Measurements from ENCODE around the gene AGO3.

DNA sequence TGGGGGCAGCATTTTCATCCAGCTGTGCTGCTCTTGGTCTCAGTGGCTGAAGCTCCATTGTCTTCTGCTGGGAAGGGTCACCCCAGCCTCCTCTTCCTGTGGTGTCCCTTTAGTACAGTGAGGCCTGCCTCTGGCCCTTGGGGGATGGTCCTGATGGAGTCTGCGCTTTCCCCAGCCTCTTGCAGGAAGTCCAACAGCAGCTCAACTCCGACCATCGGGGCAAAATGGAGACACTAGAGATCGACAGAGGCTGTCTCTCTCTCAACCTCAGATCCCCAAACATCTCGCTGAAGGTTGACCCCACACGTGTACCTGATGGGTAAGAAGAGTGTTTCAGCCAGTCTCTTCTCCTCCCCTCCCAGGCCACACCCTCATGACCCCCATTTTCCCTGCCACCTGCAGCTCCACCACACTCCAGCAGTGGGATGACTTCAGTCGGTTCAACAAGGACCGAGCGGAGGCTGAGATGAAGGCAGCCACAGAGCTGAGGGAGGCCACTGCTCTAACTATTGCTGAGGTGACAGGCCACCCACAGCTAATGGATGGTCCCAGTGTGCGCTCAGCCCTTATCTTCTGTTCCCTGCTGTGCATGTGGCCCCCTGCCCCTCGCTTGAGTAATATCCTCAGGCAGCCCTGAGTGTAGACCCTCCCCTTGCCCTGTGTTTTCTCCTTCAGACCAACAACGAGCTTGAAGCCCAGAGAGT is 155.8 kb downstream of the AGO3 start:
- TF ChIP-seq ZFP30 (CRISPR knock-in tag; IDR thresholded peaks at IDR 0.05) (no peak), RARB (CRISPR knock-in tag; IDR thresholded peaks at IDR 0.05) (no peak), ZC3H10 (CRISPR knock-in tag; IDR thresholded peaks at IDR 0.05) (no peak)

Measured in SK-N-SH treated with all-trans-retinoic acid at 6 μM for 48 hours (cell line).